Tibial nerve (tissue), 4 donors: Measurements from ENCODE around the gene KCTD18.

Experiments used
- EP300 ChIP-seq, 2 donors: sonication (generic); formaldehyde crosslinking; IDR thresholded peaks; one replicate each; pipeline ENCODE4 v1.6.1; 2017; ENCODE audit warnings: antibody characterized with exemption in 2 of 2, mild to moderate bottlenecking in 1 of 2
- TF ChIP-seq, protein P1 (sequence below), 5 experiments: fragments of 200-600 bp in 3 of 5; fragments of 450-650 bp in 2 of 5; sonication (generic) in 3 of 5; IDR thresholded peaks; one replicate each; pipeline ENCODE4 v1.5.1; 2016 to 2019; ENCODE audit warnings: antibody characterized with exemption in 5 of 5, mild to moderate bottlenecking in 3 of 5, moderate library complexity in 2 of 5

DNA sequence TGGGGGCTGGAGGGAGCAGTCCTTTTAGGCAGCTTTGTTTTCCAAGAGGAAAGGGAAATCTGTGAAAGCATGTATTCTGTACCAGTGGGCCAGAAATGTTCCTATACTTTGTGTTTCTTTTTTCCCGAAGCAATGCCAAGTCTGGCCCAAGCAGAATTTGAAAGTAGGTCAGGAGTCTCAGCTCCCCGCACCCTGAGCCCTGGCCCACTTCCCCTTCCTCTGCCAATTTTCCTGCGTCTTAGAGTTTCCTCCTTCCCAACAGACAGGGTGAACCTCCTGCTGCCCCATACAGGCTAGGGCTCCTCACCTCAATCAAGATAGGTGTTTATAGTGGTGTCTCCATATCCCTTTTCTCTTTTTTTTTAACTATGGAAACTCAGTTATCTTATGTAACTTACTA, 65.3 kb downstream of the KCTD18 start:
- TF ChIP-seq, protein P1, sequence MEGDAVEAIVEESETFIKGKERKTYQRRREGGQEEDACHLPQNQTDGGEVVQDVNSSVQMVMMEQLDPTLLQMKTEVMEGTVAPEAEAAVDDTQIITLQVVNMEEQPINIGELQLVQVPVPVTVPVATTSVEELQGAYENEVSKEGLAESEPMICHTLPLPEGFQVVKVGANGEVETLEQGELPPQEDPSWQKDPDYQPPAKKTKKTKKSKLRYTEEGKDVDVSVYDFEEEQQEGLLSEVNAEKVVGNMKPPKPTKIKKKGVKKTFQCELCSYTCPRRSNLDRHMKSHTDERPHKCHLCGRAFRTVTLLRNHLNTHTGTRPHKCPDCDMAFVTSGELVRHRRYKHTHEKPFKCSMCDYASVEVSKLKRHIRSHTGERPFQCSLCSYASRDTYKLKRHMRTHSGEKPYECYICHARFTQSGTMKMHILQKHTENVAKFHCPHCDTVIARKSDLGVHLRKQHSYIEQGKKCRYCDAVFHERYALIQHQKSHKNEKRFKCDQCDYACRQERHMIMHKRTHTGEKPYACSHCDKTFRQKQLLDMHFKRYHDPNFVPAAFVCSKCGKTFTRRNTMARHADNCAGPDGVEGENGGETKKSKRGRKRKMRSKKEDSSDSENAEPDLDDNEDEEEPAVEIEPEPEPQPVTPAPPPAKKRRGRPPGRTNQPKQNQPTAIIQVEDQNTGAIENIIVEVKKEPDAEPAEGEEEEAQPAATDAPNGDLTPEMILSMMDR (IDR thresholded peaks at IDR 0.05) = no peak
- TF ChIP-seq EP300 (IDR thresholded peaks at IDR 0.05) = no peak
